SK-N-MC (cell line): ENCODE results near the gene C1RL.

ENCODE experiments used
- EZH2 ChIP-seq: fragments of 200-600 bp; sonication (generic); IDR thresholded peaks from one replicate; pipeline ENCODE4 v1.6.1; 2017; ENCODE audit warnings: antibody characterized with exemption
- POLR2AphosphoS5 ChIP-seq: IDR thresholded peaks from 2 replicates; pipeline ENCODE4 v1.6.1; 2012; ENCODE audit warnings: mild to moderate bottlenecking, low read depth, low read length, borderline replicate concordance

DNA sequence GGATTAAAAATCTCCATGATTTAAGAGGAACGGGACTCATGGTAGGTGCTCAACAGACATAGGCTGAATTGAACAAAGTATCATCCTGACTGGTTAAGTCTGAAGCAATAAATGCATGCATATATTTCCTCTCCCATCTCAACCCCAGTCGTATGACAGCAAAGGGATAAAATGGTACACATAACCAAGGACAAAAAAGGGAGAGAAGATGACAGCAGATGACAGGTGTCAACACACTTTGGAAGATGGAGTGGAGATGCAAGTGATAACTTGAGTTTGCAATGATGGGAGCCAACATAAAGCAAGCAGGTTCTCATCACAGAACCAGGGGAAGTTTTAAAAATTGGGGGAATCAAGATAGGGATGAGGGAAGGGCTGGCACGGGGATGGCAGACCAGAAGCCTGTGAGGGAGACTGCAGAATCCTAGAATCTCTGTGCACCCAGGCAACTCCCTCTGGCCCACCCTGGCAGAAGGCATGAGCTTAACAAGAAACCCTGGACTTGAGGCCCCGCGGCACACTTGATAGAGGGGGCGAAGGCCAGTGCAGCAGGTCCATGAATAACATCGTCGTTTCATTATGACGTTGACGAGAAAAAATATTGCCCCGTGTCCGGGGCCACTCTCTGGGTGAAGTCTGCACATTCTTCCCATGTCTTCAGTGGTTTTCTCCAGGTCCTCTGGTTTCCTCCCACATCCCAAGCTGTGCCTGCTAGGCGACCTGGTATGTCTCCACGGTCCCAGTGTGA lies 5.0 kb downstream of the C1RL start:
- TF ChIP-seq EZH2 (no peak), POLR2AphosphoS5 (no peak)
